ENCODE results near the gene ANKRD65. TPM values are rescaled to one million over a fixed set of nuclear protein-coding genes. Genes with fewer than 3 reads are reported as not detected.
A peak's percentile ranks its signal among the peaks of the same experiment; 100 is the strongest.

ANKRD65 gene
- total and polyA plus RNA-seq, 2 donors (not counting 3 experiments of a cell fraction or from before 2014, with no cell fraction given) = 0.15 to 0.38 TPM

DNA sequence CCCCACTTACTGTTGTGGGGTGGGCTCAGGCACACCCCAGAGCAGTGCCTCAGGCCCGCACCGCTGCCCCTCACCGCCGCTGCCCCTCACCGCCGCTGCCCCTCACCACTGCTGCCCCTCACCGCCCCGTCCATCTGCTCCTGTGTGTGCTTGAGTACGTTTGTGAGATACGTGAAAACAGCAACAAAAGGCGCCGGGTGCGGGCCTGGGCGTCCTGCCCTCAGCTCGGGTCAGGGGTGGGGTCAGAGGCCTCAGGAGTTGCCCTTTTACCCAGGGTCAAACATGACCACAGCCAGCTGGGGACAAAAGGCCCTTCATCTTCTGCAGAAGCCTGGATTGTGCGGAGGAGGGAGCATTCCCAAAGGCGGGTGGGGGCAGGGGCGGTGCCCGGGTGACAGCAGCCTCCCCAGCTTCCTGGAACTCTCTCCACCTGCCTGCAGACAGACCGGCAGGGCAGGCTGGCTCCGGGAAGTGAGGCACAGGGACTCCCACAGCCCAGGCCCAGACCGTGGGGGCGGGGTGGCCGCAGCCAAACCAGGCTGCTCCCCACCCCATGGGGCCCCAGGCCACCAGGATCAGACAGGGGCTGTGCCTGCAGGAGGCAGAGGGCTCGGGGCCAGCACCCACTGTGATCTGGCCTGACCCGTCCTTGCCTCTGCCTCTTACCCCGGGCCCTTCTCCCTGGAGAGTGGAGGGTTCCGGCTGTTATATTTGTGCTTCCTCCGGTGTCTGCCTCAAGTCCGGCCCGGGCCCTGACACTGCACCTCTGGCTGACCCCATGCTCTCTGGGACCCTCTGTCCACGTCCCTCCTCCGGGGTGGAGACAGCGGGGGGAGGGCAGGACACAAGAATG is 12.1 kb upstream of the ANKRD65 start:
- no peaks in the 10 kb centered on the region for H3K79me2 ChIP-seq (ENCODE audit: control insufficient read depth, insufficient read depth, low read length)
- BruUV-seq (replicated peaks) = no TSS peak
- DNase-seq (ENCODE audit: low read depth, low spot score) (no peak), FAIRE-seq (no peak)
- no peak overlapping the region for H3K9ac ChIP-seq (replicated peaks; ENCODE audit: extremely low read depth, insufficient read depth, low read length)
- intact Hi-C loops (cut with micrococcal nuclease) = loop anchor here (1.0 kb wide), 1 partner anchor 26 kb away; the partner anchor contains the start of gene MRPL20
- H3K4me2 ChIP-seq (ENCODE audit: insufficient read depth, low read length) = no peak overlapping the region
- ChIA-PET CTCF (interaction anchor here (0.7 to 2.4 kb wide), 4 partner anchors 26 to 34 kb away, joined by 3 to 7 read pairs (median 4); partner anchors contain the start of genes CCNL2 and MRPL20), POLR2A (no interaction called here)
- peak overlapping the region; percentile 71 for H2AFZ ChIP-seq (ENCODE audit: low read depth, low read length)
- no peak overlapping the region for H3K4me3 ChIP-seq (replicated peaks in 1 of 3; ENCODE audit: insufficient read depth in 1 of 3, low read depth in 1 of 3, low read length in 3 of 3)
- no peaks in the 10 kb centered on the region for H3K9me3 ChIP-seq (replicated peaks; ENCODE audit: control insufficient read depth, insufficient read depth, low read length)
- H3K9me1 ChIP-seq (replicated peaks; ENCODE audit: control insufficient read depth, extremely low read depth, insufficient read depth, low read length) = no peaks in the 10 kb centered on the region
- no peaks in the 10 kb centered on the region for H3K36me3 ChIP-seq (ENCODE audit: control insufficient read depth in 2 of 2, extremely low read depth in 1 of 2, insufficient read depth in 2 of 2, low read length in 2 of 2)
- TF ChIP-seq FOS (IDR thresholded peaks at IDR 0.05; ENCODE audit: borderline replicate concordance, insufficient read depth, low read length) (no peak), EZH2 (IDR thresholded peaks at IDR 0.05; ENCODE audit: borderline replicate concordance, low read depth, low read length, severe bottlenecking) (no peak), GATA2 (IDR thresholded peaks at IDR 0.05; ENCODE audit: insufficient read depth, insufficient read length, low read depth, low read length) (no peak), POLR2A (IDR thresholded peaks at IDR 0.05; ENCODE audit: low read depth, low read length) (no peak), JUN (IDR thresholded peaks at IDR 0.05; ENCODE audit: borderline replicate concordance, insufficient read depth, insufficient read length, low read depth) (no peak), MYC (IDR thresholded peaks at IDR 0.05; ENCODE audit: low read depth, low read length) (no peak), POLR2AphosphoS5 (IDR thresholded peaks at IDR 0.05; ENCODE audit: insufficient read depth, low read depth, low read length) (no peak)
- TF ChIP-seq, protein P1, sequence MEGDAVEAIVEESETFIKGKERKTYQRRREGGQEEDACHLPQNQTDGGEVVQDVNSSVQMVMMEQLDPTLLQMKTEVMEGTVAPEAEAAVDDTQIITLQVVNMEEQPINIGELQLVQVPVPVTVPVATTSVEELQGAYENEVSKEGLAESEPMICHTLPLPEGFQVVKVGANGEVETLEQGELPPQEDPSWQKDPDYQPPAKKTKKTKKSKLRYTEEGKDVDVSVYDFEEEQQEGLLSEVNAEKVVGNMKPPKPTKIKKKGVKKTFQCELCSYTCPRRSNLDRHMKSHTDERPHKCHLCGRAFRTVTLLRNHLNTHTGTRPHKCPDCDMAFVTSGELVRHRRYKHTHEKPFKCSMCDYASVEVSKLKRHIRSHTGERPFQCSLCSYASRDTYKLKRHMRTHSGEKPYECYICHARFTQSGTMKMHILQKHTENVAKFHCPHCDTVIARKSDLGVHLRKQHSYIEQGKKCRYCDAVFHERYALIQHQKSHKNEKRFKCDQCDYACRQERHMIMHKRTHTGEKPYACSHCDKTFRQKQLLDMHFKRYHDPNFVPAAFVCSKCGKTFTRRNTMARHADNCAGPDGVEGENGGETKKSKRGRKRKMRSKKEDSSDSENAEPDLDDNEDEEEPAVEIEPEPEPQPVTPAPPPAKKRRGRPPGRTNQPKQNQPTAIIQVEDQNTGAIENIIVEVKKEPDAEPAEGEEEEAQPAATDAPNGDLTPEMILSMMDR (IDR thresholded peaks at IDR 0.05; ENCODE audit: extremely low read depth in 1 of 2, insufficient read depth in 1 of 2, low read depth in 1 of 2, low read length in 2 of 2) = no peak
- TF ChIP-seq, protein P2, sequence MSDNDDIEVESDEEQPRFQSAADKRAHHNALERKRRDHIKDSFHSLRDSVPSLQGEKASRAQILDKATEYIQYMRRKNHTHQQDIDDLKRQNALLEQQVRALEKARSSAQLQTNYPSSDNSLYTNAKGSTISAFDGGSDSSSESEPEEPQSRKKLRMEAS (IDR thresholded peaks at IDR 0.05; ENCODE audit: insufficient read depth, insufficient read length) = no peak
- no peaks in the 10 kb centered on the region for H3K27me3 ChIP-seq (ENCODE audit: control insufficient read depth in 2 of 2, insufficient read depth in 2 of 2, low read length in 2 of 2)
- dilution Hi-C loops (cut with MboI; ENCODE audit: extremely low pct_ligation_motif_present, low sequenced_read_pairs) = no loop called here
- H4K20me1 ChIP-seq (replicated peaks; ENCODE audit: control insufficient read depth, extremely low read depth, insufficient read depth, low read length) = no peaks in the 10 kb centered on the region
- H3K27ac ChIP-seq (ENCODE audit: insufficient read depth, low read depth, low read length) = no peak overlapping the region
- H3K4me1 ChIP-seq (ENCODE audit: control insufficient read depth, extremely low read depth, insufficient read depth, low read length) = peaks cover 19% of the 10 kb centered on the region
